ENCODE results near the gene PCDH10. TPM values are rescaled to one million over a fixed set of nuclear protein-coding genes. Genes with fewer than 3 reads are reported as not detected.

PCDH10 gene
- total and polyA plus RNA-seq, 8 donors = 0.09 to 0.26 (median 0.13) TPM

DNA sequence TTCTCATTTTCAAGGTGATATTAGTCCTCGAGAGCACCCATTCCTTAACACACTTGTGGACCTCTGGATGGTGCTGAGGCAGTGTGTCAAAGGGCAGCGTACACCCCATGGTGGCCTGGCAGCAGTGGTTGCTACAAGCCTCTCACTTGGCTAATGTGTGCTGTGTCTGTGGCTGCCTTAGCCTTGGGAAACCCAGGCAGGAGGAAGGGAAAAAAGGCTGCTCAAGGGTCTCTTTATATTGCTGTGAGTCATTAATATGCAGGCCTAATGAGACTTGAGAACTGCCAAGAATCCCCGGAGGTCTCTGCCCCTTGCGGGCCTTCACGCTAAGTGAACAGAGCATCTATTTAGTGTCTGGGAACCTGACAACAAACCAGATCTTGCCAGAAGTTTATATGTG lies 7.0 kb downstream of the PCDH10 start:
- DNase-seq = no peak
- intact Hi-C loops (cut with DNase I) = no loop called here
- WGBS, 2 donors = 60 to 74% methylated on average over 5 of the region's 5 CpGs

GRCh38 chr4:133156556-133156955 lies 7.5 kb downstream of the PCDH10 start:
- no peak overlapping the region for H3K27ac ChIP-seq
- ATAC-seq (no peak), FAIRE-seq (no peak), DNase-seq (no peak)
- peaks cover 0 to 56% (median 5%) of the 10 kb centered on the region in 4 donors for H3K27me3 ChIP-seq
- no peaks in the 10 kb centered on the region for H3K36me3 ChIP-seq
- H3K4me3 ChIP-seq = no peak overlapping the region
- WGBS, 2 donors = 92 to 93% methylated on average over 2 of the region's 2 CpGs
- H3K4me1 ChIP-seq = peaks cover 4 to 6% (median 6%) of the 10 kb centered on the region in 3 donors
- TF ChIP-seq, protein P1, sequence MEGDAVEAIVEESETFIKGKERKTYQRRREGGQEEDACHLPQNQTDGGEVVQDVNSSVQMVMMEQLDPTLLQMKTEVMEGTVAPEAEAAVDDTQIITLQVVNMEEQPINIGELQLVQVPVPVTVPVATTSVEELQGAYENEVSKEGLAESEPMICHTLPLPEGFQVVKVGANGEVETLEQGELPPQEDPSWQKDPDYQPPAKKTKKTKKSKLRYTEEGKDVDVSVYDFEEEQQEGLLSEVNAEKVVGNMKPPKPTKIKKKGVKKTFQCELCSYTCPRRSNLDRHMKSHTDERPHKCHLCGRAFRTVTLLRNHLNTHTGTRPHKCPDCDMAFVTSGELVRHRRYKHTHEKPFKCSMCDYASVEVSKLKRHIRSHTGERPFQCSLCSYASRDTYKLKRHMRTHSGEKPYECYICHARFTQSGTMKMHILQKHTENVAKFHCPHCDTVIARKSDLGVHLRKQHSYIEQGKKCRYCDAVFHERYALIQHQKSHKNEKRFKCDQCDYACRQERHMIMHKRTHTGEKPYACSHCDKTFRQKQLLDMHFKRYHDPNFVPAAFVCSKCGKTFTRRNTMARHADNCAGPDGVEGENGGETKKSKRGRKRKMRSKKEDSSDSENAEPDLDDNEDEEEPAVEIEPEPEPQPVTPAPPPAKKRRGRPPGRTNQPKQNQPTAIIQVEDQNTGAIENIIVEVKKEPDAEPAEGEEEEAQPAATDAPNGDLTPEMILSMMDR (IDR thresholded peaks at IDR 0.05) = no peak
- no peaks in the 10 kb centered on the region for H3K9me3 ChIP-seq
- intact Hi-C loops (cut with DNase I) = no loop called here

More for the DNA sequence above, 7.0 kb downstream of the PCDH10 start:
- ATAC-seq (no peak), FAIRE-seq (no peak)
- TF ChIP-seq, protein P1 (IDR thresholded peaks at IDR 0.05) = no peak
- Histone ChIP-seq H3K27ac (no peak overlapping the region), H3K9me3 (no peaks in the 10 kb centered on the region), H3K4me3 (no peak overlapping the region), H3K4me1 (peaks cover 7 to 8% (median 7%) of the 10 kb centered on the region in 3 donors), H3K27me3 (peaks cover 0 to 61% (median 5%) of the 10 kb centered on the region in 4 donors), H3K36me3 (no peaks in the 10 kb centered on the region)

GRCh38 chr4:133157460-133158160 lies 8.5 kb downstream of the PCDH10 start:
- H3K27ac ChIP-seq = no peak overlapping the region
- no peak overlapping the region for H3K4me3 ChIP-seq
- DNase-seq (no peak), FAIRE-seq (no peak), ATAC-seq (no peak)
- peaks cover 0 to 46% (median 5%) of the 10 kb centered on the region in 4 donors for H3K27me3 ChIP-seq
- H3K4me1 ChIP-seq = no peaks in the 10 kb centered on the region
- WGBS, 2 donors = 33 to 37% methylated on average over 5 of the region's 5 CpGs
- no peaks in the 10 kb centered on the region for H3K36me3 ChIP-seq
- no peaks in the 10 kb centered on the region for H3K9me3 ChIP-seq
- intact Hi-C loops (cut with DNase I) = no loop called here
- TF ChIP-seq, protein P1 (IDR thresholded peaks at IDR 0.05) = no peak

DNA sequence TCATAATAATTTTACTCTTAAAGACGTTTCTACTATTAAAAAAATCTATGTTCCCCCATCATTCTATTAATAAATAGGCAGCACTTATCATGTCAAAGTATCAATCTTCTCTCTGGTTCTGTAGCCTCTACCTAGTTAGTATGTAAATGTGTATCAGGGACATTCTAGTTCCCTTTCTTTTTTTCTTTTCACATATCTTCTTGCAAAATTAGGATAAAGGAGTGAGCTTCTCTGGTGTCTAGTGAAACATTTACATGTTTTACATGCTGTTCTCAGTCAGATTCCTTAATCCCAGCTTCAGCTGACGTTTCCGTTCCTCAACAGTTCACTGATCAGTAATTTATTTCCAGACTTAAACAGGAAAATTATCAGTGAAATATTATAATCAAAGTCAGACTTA lies 11.8 kb downstream of the PCDH10 start:
- DNase-seq (no peak), ATAC-seq (no peak), FAIRE-seq (no peak)
- peaks cover 0 to 22% (median 4%) of the 10 kb centered on the region in 4 donors for H3K27me3 ChIP-seq
- TF ChIP-seq, protein P1 (IDR thresholded peaks at IDR 0.05) = no peak
- intact Hi-C loops (cut with DNase I) = no loop called here
- no peaks in the 10 kb centered on the region for H3K36me3 ChIP-seq
- H3K4me3 ChIP-seq = no peak overlapping the region
- no peaks in the 10 kb centered on the region for H3K4me1 ChIP-seq
- H3K27ac ChIP-seq = no peak overlapping the region
- 46 to 50% methylated on average over 3 of the region's 3 CpGs for WGBS, 2 donors
- no peaks in the 10 kb centered on the region for H3K9me3 ChIP-seq

All from pancreas (tissue), 10 donors.